ENCODE data around the gene PTRH2. TPM values are rescaled to one million over a fixed set of nuclear protein-coding genes. Genes with fewer than 3 reads are reported as not detected.
A peak's percentile ranks its signal among the peaks of the same experiment; 100 is the strongest.

Gene PTRH2
- total and polyA plus RNA-seq, 2 experiments from 2014 or later, result 21.9 to 31.7 TPM

GRCh38 chr17:59751955-59752413, 44.8 kb upstream of the PTRH2 start:
- H3K4me1 ChIP-seq (ENCODE audit: insufficient read depth), result peaks cover 32% of the 10 kb centered on the region
- H3K27ac ChIP-seq, result no peak overlapping the region
- no peak overlapping the region for H3K4me2 ChIP-seq
- no peaks in the 10 kb centered on the region for H3K9me2 ChIP-seq (replicated peaks; ENCODE audit: insufficient read depth)
- no peaks in the 10 kb centered on the region for H3K9me3 ChIP-seq (ENCODE audit: low read depth)
- H3K36me3 ChIP-seq (replicated peaks; ENCODE audit: insufficient read depth, low read depth), result no peaks in the 10 kb centered on the region
- H3K4me3 ChIP-seq, result no peak overlapping the region
- H3K27me3 ChIP-seq, result no peaks in the 10 kb centered on the region
- no peak for TF ChIP-seq EZH2phosphoT487 (IDR thresholded peaks at IDR 0.05; ENCODE audit: low read depth, severe bottlenecking, unreplicated experiment)
- no peak for TF ChIP-seq EZH2 (IDR thresholded peaks at IDR 0.05; ENCODE audit: borderline replicate concordance)
- TF ChIP-seq CTCF (IDR thresholded peaks at IDR 0.05; ENCODE audit: poor library complexity), result no peak
- no peak overlapping the region for H2AFZ ChIP-seq
- DNase-seq (ENCODE audit: low spot score), result no peak
- no peaks in the 10 kb centered on the region for H4K20me1 ChIP-seq (ENCODE audit: insufficient read depth, poor library complexity, severe bottlenecking)
- H3K79me2 ChIP-seq, result no peaks in the 10 kb centered on the region
- 88% methylated on average over 11 of the region's 11 CpGs for WGBS (ENCODE audit: low lambda C conversion rate, missing lambda C conversion rate)

- no peak overlapping the region for H3K4me2 ChIP-seq
- H4K20me1 ChIP-seq (ENCODE audit: insufficient read depth, poor library complexity, severe bottlenecking), result no peaks in the 10 kb centered on the region
- 98% methylated on average over 1 of the region's 1 CpG for WGBS (ENCODE audit: low lambda C conversion rate, missing lambda C conversion rate)
- H3K9me3 ChIP-seq (ENCODE audit: low read depth), result no peaks in the 10 kb centered on the region
- H3K36me3 ChIP-seq (replicated peaks; ENCODE audit: insufficient read depth, low read depth), result no peaks in the 10 kb centered on the region
- H3K9me2 ChIP-seq (replicated peaks; ENCODE audit: insufficient read depth), result no peaks in the 10 kb centered on the region
- H3K4me1 ChIP-seq (ENCODE audit: insufficient read depth), result no peaks in the 10 kb centered on the region
- no peak overlapping the region for H3K27ac ChIP-seq
- no peak overlapping the region for H2AFZ ChIP-seq
- no peaks in the 10 kb centered on the region for H3K79me2 ChIP-seq
- DNase-seq (ENCODE audit: low spot score), result no peak
- TF ChIP-seq EZH2 (IDR thresholded peaks at IDR 0.05; ENCODE audit: borderline replicate concordance), result no peak
- TF ChIP-seq CTCF (IDR thresholded peaks at IDR 0.05; ENCODE audit: poor library complexity), result no peak
- no peak for TF ChIP-seq EZH2phosphoT487 (IDR thresholded peaks at IDR 0.05; ENCODE audit: low read depth, severe bottlenecking, unreplicated experiment)
- H3K4me3 ChIP-seq, result no peak overlapping the region
- no peaks in the 10 kb centered on the region for H3K27me3 ChIP-seq
Observed at GRCh38 chr17:59748591-59748990, 41.4 kb upstream of the PTRH2 start.

GRCh38 chr17:59746849-59747445, 39.7 kb upstream of the PTRH2 start:
- 94% methylated on average over 4 of the region's 4 CpGs for WGBS (ENCODE audit: low lambda C conversion rate, missing lambda C conversion rate)
- peak; percentile 58 for DNase-seq (ENCODE audit: low spot score)
- H3K4me2 ChIP-seq, result no peak overlapping the region

More at GRCh38 chr17:59746849-59747445, 39.7 kb upstream of the PTRH2 start:
- TF ChIP-seq CTCF (IDR thresholded peaks at IDR 0.05; ENCODE audit: poor library complexity) (peak; percentile 74), EZH2phosphoT487 (IDR thresholded peaks at IDR 0.05; ENCODE audit: low read depth, severe bottlenecking, unreplicated experiment) (no peak)
- H3K9me2 ChIP-seq (replicated peaks; ENCODE audit: insufficient read depth), result no peaks in the 10 kb centered on the region
- no peak overlapping the region for H3K27ac ChIP-seq
- H3K27me3 ChIP-seq, result no peaks in the 10 kb centered on the region
- H2AFZ ChIP-seq, result no peak overlapping the region
- no peaks in the 10 kb centered on the region for H3K9me3 ChIP-seq (ENCODE audit: low read depth)
- no peak overlapping the region for H3K4me3 ChIP-seq
- H4K20me1 ChIP-seq (ENCODE audit: insufficient read depth, poor library complexity, severe bottlenecking), result no peaks in the 10 kb centered on the region
- H3K79me2 ChIP-seq, result no peaks in the 10 kb centered on the region
- H3K36me3 ChIP-seq (replicated peaks; ENCODE audit: insufficient read depth, low read depth), result no peaks in the 10 kb centered on the region
- H3K4me1 ChIP-seq (ENCODE audit: insufficient read depth), result no peaks in the 10 kb centered on the region
